GM12878 (cell line): ENCODE data around the gene VLDLR.

Experiments
- BCL11A ChIP-seq: IDR thresholded peaks from 2 replicates; pipeline ENCODE4 v1.6.1; 2011; ENCODE audit warnings: low read depth, low read length
- CTCF ChIP-seq, 3 experiments: IDR thresholded peaks in 2 of 3; conservative IDR thresholded peaks in 1 of 3; 2 replicates each; pipeline ENCODE4 v1.5.1; 2011; ENCODE audit warnings: low read depth in 3 of 3, low read length in 3 of 3, mild to moderate bottlenecking in 3 of 3, control low read depth in 2 of 3, moderate library complexity in 2 of 3, inconsistent platforms in 1 of 3, mixed read lengths in 1 of 3; ENCODE audit not compliant: control insufficient read depth in 2 of 3, insufficient read depth in 1 of 3; ENCODE audit errors: extremely low read depth in 1 of 3
- E4F1 ChIP-seq: fragments of 450-650 bp; IDR thresholded peaks from 2 replicates; pipeline ENCODE4 v1.6.1; 2018; ENCODE audit warnings: borderline replicate concordance, mild to moderate bottlenecking; ENCODE audit not compliant: partially characterized antibody
- ETV6 ChIP-seq, 2 experiments: fragments of 450-650 bp in 1 of 2; IDR thresholded peaks in 1 of 2; conservative IDR thresholded peaks in 1 of 2; 2 replicates each; pipeline ENCODE4 v1.6.1; 2014; ENCODE audit warnings: antibody characterized with exemption in 1 of 2, borderline replicate concordance in 1 of 2, low read depth in 1 of 2, mild to moderate bottlenecking in 1 of 2, moderate library complexity in 1 of 2
- JUND ChIP-seq: IDR thresholded peaks from 2 replicates; pipeline ENCODE4 v1.6.1; 2012; ENCODE audit warnings: low read depth, mild to moderate bottlenecking, low read length, improper control_type of control experiment, moderate library complexity
- POLR2A ChIP-seq: IDR thresholded peaks from 2 replicates; pipeline ENCODE4 v1.6.1; 2011; ENCODE audit warnings: low read depth, mild to moderate bottlenecking, low read length
- RAD21 ChIP-seq: IDR thresholded peaks from 2 replicates; pipeline ENCODE4 v1.6.1; 2011; ENCODE audit warnings: mild to moderate bottlenecking, low read depth, low read length, moderate library complexity; ENCODE audit not compliant: insufficient read depth
- REST ChIP-seq: IDR thresholded peaks from 2 replicates; pipeline ENCODE4 v1.6.1; 2012; ENCODE audit warnings: mild to moderate bottlenecking, low read depth, low read length
- TAF1 ChIP-seq: IDR thresholded peaks from 2 replicates; pipeline ENCODE4 v1.6.1; 2011; ENCODE audit warnings: mild to moderate bottlenecking, low read depth, low read length, borderline replicate concordance

- TF ChIP-seq E4F1: no peak
- TF ChIP-seq CTCF (IDR thresholded peaks at IDR 0.05 in 2 of 3, conservative IDR thresholded peaks at IDR 0.05 in 1 of 3; ENCODE audit: control insufficient read depth in 2 of 3, extremely low read depth in 1 of 3, insufficient read depth in 1 of 3, low read depth in 3 of 3, low read length in 3 of 3): no peak
- no peak for TF ChIP-seq JUND
- no peak for TF ChIP-seq ETV6 (conservative IDR thresholded peaks at IDR 0.05 in 1 of 2, IDR thresholded peaks at IDR 0.05 in 1 of 2; ENCODE audit: borderline replicate concordance in 1 of 2, low read depth in 1 of 2)
- TF ChIP-seq BCL11A: no peak
- TF ChIP-seq TAF1: no peak
- no peak for TF ChIP-seq POLR2A
- TF ChIP-seq REST: no peak
- no peak for TF ChIP-seq RAD21
Measured at GRCh38 chr9:2700398-2700797, 78.8 kb downstream of the VLDLR start.
